Liver (tissue), 3 donors: ENCODE results near the gene SLC5A5.

ENCODE experiments used
- CTCF ChIP-seq: fragments of 150-350 bp; IDR thresholded peaks from 2 replicates; pipeline ENCODE4 v1.5.1; 2017; ENCODE audit warnings: improper control_type of control experiment, low read depth, low read length; ENCODE audit not compliant: missing input control
- GABPA ChIP-seq, 2 donors: IDR thresholded peaks in 1 of 2; conservative IDR thresholded peaks in 1 of 2; 2 replicates each; pipeline ENCODE4 v1.6.1; 2016; ENCODE audit warnings: antibody characterized with exemption in 2 of 2, mild to moderate bottlenecking in 1 of 2, moderate library complexity in 1 of 2
- MAX ChIP-seq: IDR thresholded peaks from 2 replicates; pipeline ENCODE4 v1.6.1; 2016; ENCODE audit warnings: antibody characterized with exemption
- RAD21 ChIP-seq, 2 donors: IDR thresholded peaks; 2 replicates each; pipeline ENCODE4 v1.6.1; 2016; ENCODE audit warnings: antibody characterized with exemption in 2 of 2, mild to moderate bottlenecking in 2 of 2
- REST ChIP-seq: IDR thresholded peaks from 2 replicates; pipeline ENCODE4 v1.6.1; 2016; ENCODE audit warnings: antibody characterized with exemption, mild to moderate bottlenecking
- RXRA ChIP-seq, 2 donors: IDR thresholded peaks; 2 replicates each; pipeline ENCODE4 v1.6.1; 2017 to 2018; ENCODE audit warnings: antibody characterized with exemption in 2 of 2, mild to moderate bottlenecking in 1 of 2
- YY1 ChIP-seq: IDR thresholded peaks from 2 replicates; pipeline ENCODE4 v1.6.1; 2016; ENCODE audit warnings: antibody characterized with exemption, mild to moderate bottlenecking
- donor health status: healthy.
- donor health status: healthy.

- TF ChIP-seq CTCF (no peak), RAD21 (IDR thresholded peaks at IDR 0.05) (no peak), GABPA (IDR thresholded peaks at IDR 0.05 in 1 of 2, conservative IDR thresholded peaks at IDR 0.05 in 1 of 2) (no peak), YY1 (no peak), RXRA (IDR thresholded peaks at IDR 0.05) (no peak), REST (no peak), MAX (no peak)
Measured at GRCh38 chr19:17834350-17835181, 37.2 kb upstream of the SLC5A5 start.
